GM21360 (cell line): ENCODE results near the gene HSPA8.

Experiments used
- ATAC-seq: cut with Tn5 transposase; IDR thresholded peaks from one replicate; pipeline ENCODE4 v1.9.1; 2021; ENCODE audit warnings: mild to moderate bottlenecking, moderate library complexity; ENCODE audit not compliant: unreplicated experiment

The HSPA8 gene

GRCh38 chr11:123051146-123051545, 10.8 kb downstream of the HSPA8 start:
- no peak for ATAC-seq

GRCh38 chr11:123047947-123048293, 14.0 kb downstream of the HSPA8 start:
- no peak for ATAC-seq

GRCh38 chr11:123047266-123047946, 14.5 kb downstream of the HSPA8 start:
- ATAC-seq: no peak

DNA sequence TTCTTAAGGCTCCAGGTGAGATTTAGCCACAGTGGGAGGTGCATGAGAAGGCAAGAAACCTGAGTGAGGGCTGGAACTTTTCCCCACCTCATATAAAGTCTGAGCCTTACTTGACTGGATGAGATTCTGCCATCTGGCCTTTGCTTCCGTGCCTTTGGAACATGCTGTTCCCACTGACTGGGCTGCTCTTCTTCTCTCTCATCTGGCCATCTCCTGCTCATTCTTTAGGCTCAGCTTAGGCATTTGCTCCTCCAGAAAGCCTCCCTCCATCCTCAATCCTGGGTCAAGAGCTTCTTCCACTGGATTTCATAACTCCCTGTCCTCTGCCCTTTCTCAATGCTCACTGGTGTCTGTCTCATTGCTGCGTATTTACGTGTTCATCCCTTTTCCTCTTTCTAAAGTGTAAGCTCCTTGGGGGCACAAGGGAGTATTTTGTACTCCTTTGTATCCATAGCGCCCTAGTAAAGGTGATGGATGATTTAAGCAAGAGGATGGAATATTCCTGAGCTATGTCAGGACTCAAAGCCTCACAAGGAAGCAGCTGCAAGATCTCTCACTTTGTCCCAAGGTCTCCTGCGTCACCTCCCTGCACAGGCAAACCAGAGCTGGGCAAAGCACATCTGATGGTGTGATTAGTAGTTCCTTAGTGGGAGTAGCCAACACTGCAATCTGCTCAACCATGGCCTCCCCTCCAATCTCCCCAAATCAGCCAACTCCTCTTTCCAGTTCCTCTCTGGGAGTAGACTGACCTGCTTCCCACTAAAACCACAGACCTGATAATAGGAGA, 15.3 kb downstream of the HSPA8 start:
- no peak for ATAC-seq

DNA sequence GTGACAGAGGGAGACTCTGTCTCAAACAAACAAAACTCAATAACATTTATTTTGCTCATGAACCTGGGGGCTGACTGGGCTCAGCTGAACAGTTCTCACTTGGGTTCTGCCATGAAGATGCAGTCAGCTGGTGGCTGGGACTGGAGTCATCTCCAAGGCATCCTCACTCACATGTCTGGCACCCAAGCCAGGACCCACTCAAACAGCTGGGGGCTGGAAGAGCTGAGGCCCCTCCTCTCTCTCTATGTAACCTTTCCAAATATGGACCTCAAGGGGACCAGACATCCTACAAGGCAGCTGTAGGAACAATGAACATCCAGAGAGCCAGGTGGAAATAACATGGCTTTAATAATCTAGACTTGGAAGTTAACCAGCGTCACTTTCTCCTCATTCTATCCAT, 16.8 kb downstream of the HSPA8 start:
- no peak for ATAC-seq

- no peak for ATAC-seq
Observed at GRCh38 chr11:123041185-123041584, 20.8 kb downstream of the HSPA8 start.

DNA sequence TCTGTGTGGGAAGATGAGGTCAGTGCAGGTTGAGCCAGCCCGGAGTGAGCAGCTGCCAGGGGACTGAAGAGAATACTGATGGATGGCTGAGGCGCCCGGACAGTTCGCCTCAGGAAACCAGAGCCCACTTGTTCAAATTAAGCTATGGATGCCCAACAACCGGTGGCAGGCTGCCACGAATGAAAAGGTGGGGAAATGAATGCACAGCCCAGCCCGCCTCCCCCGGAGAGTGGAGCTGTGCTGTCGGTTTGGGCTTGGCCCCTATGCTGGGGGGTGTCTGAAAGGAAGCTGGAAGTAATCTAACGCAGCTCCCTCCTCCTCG, 21.9 kb downstream of the HSPA8 start:
- ATAC-seq: no peak

- no peak for ATAC-seq
Observed at GRCh38 chr11:123035831-123036230, 26.1 kb downstream of the HSPA8 start.

- no peak for ATAC-seq
Observed at GRCh38 chr11:123034597-123034996, 27.3 kb downstream of the HSPA8 start.

GRCh38 chr11:123033895-123034294, 28.0 kb downstream of the HSPA8 start:
- ATAC-seq: no peak

- ATAC-seq: no peak
Observed at GRCh38 chr11:123030517-123030916, 31.4 kb downstream of the HSPA8 start.

DNA sequence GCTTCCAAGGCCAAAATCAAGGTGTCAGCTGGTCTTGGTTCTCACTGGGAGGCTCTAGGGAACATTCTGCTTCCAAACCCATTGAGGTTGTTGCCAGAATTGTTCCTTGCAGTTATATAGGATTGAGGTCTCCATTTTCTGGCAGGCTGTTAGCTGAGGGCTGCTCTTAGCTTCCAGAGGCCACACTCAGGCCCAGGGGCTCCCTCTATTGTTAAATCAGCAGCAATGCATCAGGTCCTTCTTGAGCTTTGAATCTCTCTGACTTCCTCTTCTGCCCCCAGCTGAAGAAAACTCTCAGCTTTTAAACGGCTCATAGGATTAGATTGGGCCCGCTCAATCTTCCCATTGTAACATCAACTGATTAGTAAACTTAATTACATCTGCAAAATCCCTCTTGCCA, 41.0 kb downstream of the HSPA8 start:
- no peak for ATAC-seq

DNA sequence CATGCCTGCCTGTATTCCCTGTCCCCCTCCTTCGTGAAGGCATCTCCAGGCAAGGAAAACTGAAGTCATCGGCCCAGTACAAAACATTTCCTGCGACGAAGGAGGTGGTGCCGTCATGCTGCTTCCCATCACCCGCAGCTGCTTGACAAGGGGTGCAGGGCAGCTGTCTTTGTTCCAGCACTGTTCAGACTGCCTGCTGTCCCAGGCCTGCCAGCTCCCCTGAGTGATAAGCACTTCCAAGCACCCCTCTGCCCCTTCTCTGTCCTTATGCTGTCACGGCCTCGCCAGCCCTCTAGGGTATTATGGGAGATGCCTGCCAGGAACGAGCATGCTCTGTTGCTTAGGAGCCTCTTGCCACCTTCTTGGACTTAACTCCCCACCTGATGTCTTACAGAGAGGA, 43.2 kb downstream of the HSPA8 start:
- no peak for ATAC-seq

DNA sequence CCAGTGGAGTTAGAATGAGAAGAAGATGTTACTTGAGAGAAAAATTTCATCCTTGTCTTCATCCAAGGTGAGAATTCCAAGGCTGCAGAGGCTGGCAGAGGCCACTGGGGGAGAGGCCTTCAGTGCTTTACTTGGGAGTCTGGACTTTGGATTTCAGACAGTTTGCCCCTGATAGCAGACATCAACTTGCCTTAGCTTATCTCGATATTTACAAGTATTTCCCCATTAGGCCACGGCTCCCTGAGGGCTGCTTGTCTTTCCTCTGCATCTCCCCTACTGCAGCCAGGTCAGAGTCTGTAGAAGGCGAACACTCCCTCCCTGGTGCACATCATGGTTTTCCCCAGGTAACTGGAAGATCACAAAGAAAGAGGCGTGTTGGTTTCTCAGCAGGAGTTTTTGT, 50.4 kb downstream of the HSPA8 start:
- ATAC-seq: no peak
